ENCODE data around the gene CYP4B1. TPM values are rescaled to one million over a fixed set of nuclear protein-coding genes. Genes with fewer than 3 reads are reported as not detected.
"Not testable (repeated sequence)": the region's sequence is repeated elsewhere in the genome, so short reads cannot be mapped to it uniquely, and the experiment has no call there.

CYP4B1 gene
- total RNA-seq, 1 donor from 2014 or later = not detected

GRCh38 chr1:46770541-46770940, 28.3 kb upstream of the CYP4B1 start:
- no peaks in the 10 kb centered on the region for H3K36me3 Mint-ChIP-seq
- no peaks in the 10 kb centered on the region for H3K36me3 ChIP-seq
- H3K79me2 ChIP-seq (ENCODE audit: low read depth) = no peaks in the 10 kb centered on the region
- peaks cover 3% of the 10 kb centered on the region for H3K27me3 Mint-ChIP-seq (ENCODE audit: insufficient read depth, low read depth)
- no peaks in the 10 kb centered on the region for H3K27me3 ChIP-seq
- no peak overlapping the region for H3K4me2 ChIP-seq
- H3K9me3 Mint-ChIP-seq = peaks cover 55% of the 10 kb centered on the region
- H4K20me1 ChIP-seq (ENCODE audit: low read depth) = no peaks in the 10 kb centered on the region
- H3K27ac ChIP-seq = no peak overlapping the region
- no peaks in the 10 kb centered on the region for H3K4me1 ChIP-seq
- TF ChIP-seq EZH2 (IDR thresholded peaks at IDR 0.05) = no peak
- no peak for TF ChIP-seq EZH2phosphoT487 (IDR thresholded peaks at IDR 0.05)
- TF ChIP-seq CTCF (IDR thresholded peaks at IDR 0.05) = no peak
- no peaks in the 10 kb centered on the region for H3F3A ChIP-seq (ENCODE audit: low read depth)
- no peak overlapping the region for H3K4me3 Mint-ChIP-seq
- no peak for DNase-seq (ENCODE audit: low spot score)
- no peak overlapping the region for H3K9ac ChIP-seq
- no peaks in the 10 kb centered on the region for H3K4me1 Mint-ChIP-seq
- H3K9me3 ChIP-seq (ENCODE audit: low read depth) = peaks cover 15% of the 10 kb centered on the region
- H3K27ac Mint-ChIP-seq = no peak overlapping the region
- no peak overlapping the region for H2AFZ ChIP-seq (replicated peaks)
- H3K4me3 ChIP-seq = no peak overlapping the region

- no peak overlapping the region for H3K4me2 ChIP-seq
- H3F3A ChIP-seq (ENCODE audit: low read depth) = peaks cover 5% of the 10 kb centered on the region
- Mint-ChIP-seq H3K36me3 (no peaks in the 10 kb centered on the region), H3K27ac (no peak overlapping the region), H3K9me3 (peaks cover 58% of the 10 kb centered on the region), H3K4me1 (no peaks in the 10 kb centered on the region), H3K4me3 (no peak overlapping the region), H3K27me3 (ENCODE audit: insufficient read depth, low read depth) (peaks cover 3% of the 10 kb centered on the region)
- H3K27me3 ChIP-seq = no peaks in the 10 kb centered on the region
- DNase-seq (ENCODE audit: low spot score) = no peak
- H3K36me3 ChIP-seq = no peaks in the 10 kb centered on the region
- H3K27ac ChIP-seq = no peak overlapping the region
- no peak overlapping the region for H2AFZ ChIP-seq (replicated peaks)
- H3K9ac ChIP-seq = no peak overlapping the region
- no peaks in the 10 kb centered on the region for H3K4me1 ChIP-seq
- no peaks in the 10 kb centered on the region for H4K20me1 ChIP-seq (ENCODE audit: low read depth)
- peaks cover 15% of the 10 kb centered on the region for H3K9me3 ChIP-seq (ENCODE audit: low read depth)
- TF ChIP-seq EZH2 (IDR thresholded peaks at IDR 0.05) = no peak
- TF ChIP-seq EZH2phosphoT487 (IDR thresholded peaks at IDR 0.05) = no peak
- TF ChIP-seq CTCF (IDR thresholded peaks at IDR 0.05) = no peak
- no peaks in the 10 kb centered on the region for H3K79me2 ChIP-seq (ENCODE audit: low read depth)
- H3K4me3 ChIP-seq = no peak overlapping the region
Observed at GRCh38 chr1:46772571-46772970, 26.3 kb upstream of the CYP4B1 start.

GRCh38 chr1:46774297-46774696, 24.5 kb upstream of the CYP4B1 start:
- Histone ChIP-seq H2AFZ (replicated peaks) (no peak overlapping the region), H3K4me3 (no peak overlapping the region), H3K27me3 (no peaks in the 10 kb centered on the region), H3K79me2 (ENCODE audit: low read depth) (no peaks in the 10 kb centered on the region), H3K27ac (no peak overlapping the region), H3K4me2 (no peak overlapping the region), H3F3A (ENCODE audit: low read depth) (peaks cover 5% of the 10 kb centered on the region), H3K36me3 (no peaks in the 10 kb centered on the region), H3K4me1 (no peaks in the 10 kb centered on the region), H3K9me3 (ENCODE audit: low read depth) (peaks cover 15% of the 10 kb centered on the region), H4K20me1 (ENCODE audit: low read depth) (no peaks in the 10 kb centered on the region), H3K9ac (no peak overlapping the region)
- no peak for TF ChIP-seq EZH2phosphoT487 (IDR thresholded peaks at IDR 0.05)
- no peak for TF ChIP-seq CTCF (IDR thresholded peaks at IDR 0.05)
- no peak for TF ChIP-seq EZH2 (IDR thresholded peaks at IDR 0.05)
- Mint-ChIP-seq H3K36me3 (no peaks in the 10 kb centered on the region), H3K4me3 (no peak overlapping the region), H3K27ac (no peak overlapping the region), H3K27me3 (ENCODE audit: insufficient read depth, low read depth) (peaks cover 6% of the 10 kb centered on the region), H3K4me1 (no peaks in the 10 kb centered on the region), H3K9me3 (peaks cover 51% of the 10 kb centered on the region)
- DNase-seq (ENCODE audit: low spot score) = no peak

GRCh38 chr1:46778456-46778855, 20.4 kb upstream of the CYP4B1 start:
- H3K27me3 Mint-ChIP-seq (ENCODE audit: insufficient read depth, low read depth); H3K4me1 Mint-ChIP-seq; H3K27ac Mint-ChIP-seq; H3K36me3 Mint-ChIP-seq; H3K4me1 ChIP-seq; H2AFZ ChIP-seq (replicated peaks); H3F3A ChIP-seq (ENCODE audit: low read depth); H3K4me2 ChIP-seq; H3K27ac ChIP-seq; H4K20me1 ChIP-seq (ENCODE audit: low read depth); H3K9ac ChIP-seq; H3K79me2 ChIP-seq (ENCODE audit: low read depth); DNase-seq (ENCODE audit: low spot score); H3K27me3 ChIP-seq; H3K4me3 ChIP-seq; H3K4me3 Mint-ChIP-seq; H3K36me3 ChIP-seq: not testable (repeated sequence)
- peaks cover 16% of the 10 kb centered on the region for H3K9me3 ChIP-seq (ENCODE audit: low read depth)
- H3K9me3 Mint-ChIP-seq = peaks cover 25% of the 10 kb centered on the region

Data from neural progenitor cell (in vitro differentiated cells).